ENCODE measurements around the gene GAREM1.

The GAREM1 gene

DNA sequence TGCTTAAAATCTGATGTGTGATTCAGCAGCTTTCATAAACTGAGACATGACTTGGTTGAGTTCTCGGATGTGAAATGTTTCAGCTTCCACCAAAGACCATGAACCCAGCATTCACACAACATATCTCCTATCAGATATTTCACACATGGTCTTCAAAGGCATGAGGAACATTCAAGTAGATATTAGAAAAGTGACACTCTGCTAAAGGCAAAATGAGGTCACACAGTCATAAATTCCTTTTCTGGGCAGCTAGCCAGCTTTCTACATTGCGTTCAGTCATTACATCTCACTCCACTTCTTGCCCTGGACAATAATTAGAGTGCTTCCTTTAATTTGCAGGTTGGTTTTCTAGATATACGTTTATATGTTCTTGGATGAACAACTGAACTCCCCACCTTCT lies 96.7 kb downstream of the GAREM1 start:
- no peak overlapping the region for H3K4me3 ChIP-seq (replicated peaks in 1 of 2; ENCODE audit: low read depth in 2 of 2, low read length in 2 of 2)
- DNase-seq (ENCODE audit: low read depth in 2 of 2): peak; percentile 73 to 75
- TF ChIP-seq, protein P1, sequence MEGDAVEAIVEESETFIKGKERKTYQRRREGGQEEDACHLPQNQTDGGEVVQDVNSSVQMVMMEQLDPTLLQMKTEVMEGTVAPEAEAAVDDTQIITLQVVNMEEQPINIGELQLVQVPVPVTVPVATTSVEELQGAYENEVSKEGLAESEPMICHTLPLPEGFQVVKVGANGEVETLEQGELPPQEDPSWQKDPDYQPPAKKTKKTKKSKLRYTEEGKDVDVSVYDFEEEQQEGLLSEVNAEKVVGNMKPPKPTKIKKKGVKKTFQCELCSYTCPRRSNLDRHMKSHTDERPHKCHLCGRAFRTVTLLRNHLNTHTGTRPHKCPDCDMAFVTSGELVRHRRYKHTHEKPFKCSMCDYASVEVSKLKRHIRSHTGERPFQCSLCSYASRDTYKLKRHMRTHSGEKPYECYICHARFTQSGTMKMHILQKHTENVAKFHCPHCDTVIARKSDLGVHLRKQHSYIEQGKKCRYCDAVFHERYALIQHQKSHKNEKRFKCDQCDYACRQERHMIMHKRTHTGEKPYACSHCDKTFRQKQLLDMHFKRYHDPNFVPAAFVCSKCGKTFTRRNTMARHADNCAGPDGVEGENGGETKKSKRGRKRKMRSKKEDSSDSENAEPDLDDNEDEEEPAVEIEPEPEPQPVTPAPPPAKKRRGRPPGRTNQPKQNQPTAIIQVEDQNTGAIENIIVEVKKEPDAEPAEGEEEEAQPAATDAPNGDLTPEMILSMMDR (IDR thresholded peaks at IDR 0.05; ENCODE audit: low read depth, low read length): no peak

DNA sequence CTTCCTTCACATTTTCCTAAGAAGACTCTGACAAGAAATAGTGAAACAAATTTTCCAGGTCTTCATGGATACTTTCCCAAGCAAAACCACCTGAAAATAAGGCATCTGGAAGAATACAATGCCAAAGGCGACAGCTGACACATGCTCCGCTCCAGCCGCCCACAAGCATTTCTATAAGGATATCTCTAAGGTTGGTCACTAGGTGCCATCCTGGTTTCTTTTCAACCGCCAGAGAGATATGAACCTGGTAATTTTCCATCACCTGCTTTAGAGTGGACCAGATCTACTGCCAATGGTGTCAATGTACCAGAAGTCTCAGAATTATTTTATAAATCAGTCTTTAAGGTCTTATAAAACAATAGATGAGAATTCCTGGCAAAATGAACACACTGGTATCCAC lies 97.2 kb downstream of the GAREM1 start:
- no peak overlapping the region for H3K4me3 ChIP-seq (replicated peaks in 1 of 2; ENCODE audit: low read depth in 2 of 2, low read length in 2 of 2)
- TF ChIP-seq, protein P1 (IDR thresholded peaks at IDR 0.05; ENCODE audit: low read depth, low read length): no peak
- DNase-seq (ENCODE audit: low read depth in 2 of 2): no peak

DNA sequence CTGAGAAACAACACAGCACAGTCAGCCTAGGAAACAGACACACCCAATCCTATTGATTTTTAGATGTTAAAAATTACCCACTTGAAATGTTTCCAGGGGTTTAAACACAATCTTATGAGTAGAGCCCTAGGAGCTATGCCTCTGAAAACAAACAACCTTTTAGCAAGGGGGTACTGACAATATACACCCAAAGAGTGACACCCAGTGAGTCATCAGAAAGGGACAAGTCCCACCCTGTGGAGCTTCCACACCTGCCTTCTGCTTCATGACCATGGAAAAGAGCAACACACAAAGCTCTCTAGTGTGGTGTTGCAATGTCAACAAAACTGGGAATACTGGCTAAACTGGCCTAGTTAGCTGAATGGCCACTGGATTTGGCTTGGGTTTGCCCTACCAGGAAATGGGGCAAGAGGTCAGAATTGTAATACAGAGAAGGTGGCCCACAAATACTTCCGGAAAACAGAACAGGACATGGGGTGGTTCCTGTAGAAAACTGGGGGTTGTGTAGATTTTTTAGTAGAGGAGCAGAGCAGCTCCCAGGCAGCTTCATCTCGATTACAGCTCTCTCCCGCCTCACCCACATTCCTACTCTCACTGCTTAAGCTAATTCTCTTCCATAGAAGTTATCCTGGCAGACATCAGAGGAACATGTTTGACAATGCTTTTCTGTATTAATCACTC lies 98.2 kb downstream of the GAREM1 start:
- H3K4me3 ChIP-seq (replicated peaks in 1 of 2; ENCODE audit: low read depth in 2 of 2, low read length in 2 of 2): no peak overlapping the region
- no peak for DNase-seq (ENCODE audit: low read depth in 2 of 2)
- TF ChIP-seq, protein P1 (IDR thresholded peaks at IDR 0.05; ENCODE audit: low read depth, low read length): no peak

DNA sequence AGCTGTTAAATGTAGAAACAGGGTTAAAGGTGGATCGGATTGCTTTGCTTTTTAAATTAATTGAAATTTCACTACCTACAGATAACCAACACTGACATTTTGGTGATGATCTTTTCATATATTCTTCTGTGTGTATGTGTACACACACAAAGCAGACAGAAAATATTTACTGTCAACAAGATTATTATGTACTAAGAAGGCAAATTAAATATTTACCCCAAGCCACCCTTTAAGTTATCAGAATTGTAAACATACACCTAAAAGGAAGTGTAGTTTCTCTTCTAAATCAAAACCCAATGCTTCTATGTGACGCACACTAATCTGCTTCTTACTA lies 98.7 kb downstream of the GAREM1 start:
- TF ChIP-seq, protein P1 (IDR thresholded peaks at IDR 0.05; ENCODE audit: low read depth, low read length): no peak
- no peak for DNase-seq (ENCODE audit: low read depth in 2 of 2)
- H3K4me3 ChIP-seq (replicated peaks in 1 of 2; ENCODE audit: low read depth in 2 of 2, low read length in 2 of 2): no peak overlapping the region

DNA sequence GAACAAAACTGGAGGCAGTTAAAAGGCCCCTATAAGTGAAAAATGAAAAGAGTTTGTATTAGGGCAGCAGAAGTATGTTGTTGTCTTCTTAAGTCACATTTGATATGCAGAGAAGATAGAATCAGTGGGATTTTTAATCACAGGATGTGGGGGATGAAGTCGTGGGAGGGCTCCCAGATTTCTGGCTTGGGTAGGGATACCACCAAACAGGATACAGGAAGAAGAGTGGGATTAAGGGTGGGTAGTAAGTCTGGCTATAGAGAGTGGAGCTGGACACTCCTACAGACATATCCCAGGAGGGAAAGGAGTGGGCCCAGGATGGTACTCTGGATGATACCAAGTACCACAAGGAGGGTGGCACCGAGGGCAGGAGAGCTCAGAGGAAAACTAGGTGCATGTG lies 99.3 kb downstream of the GAREM1 start:
- TF ChIP-seq, protein P1 (IDR thresholded peaks at IDR 0.05; ENCODE audit: low read depth, low read length): no peak
- no peak for DNase-seq (ENCODE audit: low read depth in 2 of 2)
- no peak overlapping the region for H3K4me3 ChIP-seq (replicated peaks in 1 of 2; ENCODE audit: low read depth in 2 of 2, low read length in 2 of 2)

DNA sequence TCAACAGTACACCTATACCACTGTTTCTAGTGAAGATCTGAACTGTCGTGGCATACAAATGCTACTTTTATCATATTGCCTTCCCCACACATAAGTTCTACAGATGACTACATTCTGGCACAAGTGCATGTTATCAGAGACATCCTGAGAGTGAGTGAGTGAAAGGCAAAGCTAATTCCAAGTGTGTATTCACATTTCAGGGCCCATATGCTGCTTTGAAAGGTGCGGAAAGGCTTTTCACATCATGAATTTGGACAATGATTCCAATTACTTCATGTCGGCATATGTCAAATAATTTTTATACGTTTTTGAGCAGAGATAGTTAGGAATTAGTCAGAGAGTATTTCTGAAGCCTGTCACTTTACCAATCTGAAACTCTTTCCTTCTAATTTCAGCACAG lies 101.7 kb downstream of the GAREM1 start:
- TF ChIP-seq, protein P1 (IDR thresholded peaks at IDR 0.05; ENCODE audit: low read depth, low read length): no peak
- DNase-seq (ENCODE audit: low read depth in 2 of 2): no peak
- no peak overlapping the region for H3K4me3 ChIP-seq (replicated peaks in 1 of 2; ENCODE audit: low read depth in 2 of 2, low read length in 2 of 2)

DNA sequence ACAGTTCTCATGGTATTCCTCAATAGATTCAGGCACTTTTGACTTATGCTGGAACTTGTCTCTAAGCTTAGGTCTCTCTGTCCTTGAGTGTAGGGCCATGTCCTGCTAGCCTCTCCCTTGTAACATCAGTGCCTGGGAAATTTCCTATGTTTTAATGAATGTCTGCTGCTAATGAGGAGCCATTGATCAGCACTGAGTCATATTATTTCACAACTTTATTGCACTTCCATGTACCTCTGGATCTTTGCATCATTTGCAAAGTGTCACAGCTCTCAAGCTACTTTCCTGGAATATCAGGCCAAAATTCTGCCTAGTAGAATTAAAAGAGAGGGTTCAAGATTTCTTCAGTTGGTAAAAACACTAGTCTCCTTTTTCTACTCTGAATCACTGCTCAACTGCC lies 102.5 kb downstream of the GAREM1 start:
- DNase-seq (ENCODE audit: low read depth in 2 of 2): no peak
- H3K4me3 ChIP-seq (replicated peaks in 1 of 2; ENCODE audit: low read depth in 2 of 2, low read length in 2 of 2): no peak overlapping the region
- TF ChIP-seq, protein P1 (IDR thresholded peaks at IDR 0.05; ENCODE audit: low read depth, low read length): no peak
